Measurements from ENCODE around the gene SHC2. TPM values are rescaled to one million over a fixed set of nuclear protein-coding genes. Genes with fewer than 3 reads are reported as not detected.
"Not testable (repeated sequence)": the region's sequence is repeated elsewhere in the genome, so short reads cannot be mapped to it uniquely, and the experiment has no call there.

Gene SHC2
- total and polyA plus RNA-seq, 7 donors = 2.2 to 9.7 (median 4.5) TPM

GRCh38 chr19:389935-390289 is 70.9 kb downstream of the SHC2 start:
- no peak for TF ChIP-seq CTCF (IDR thresholded peaks at IDR 0.05)
- peaks cover 0 to 17% (median 2%) of the 10 kb centered on the region in 3 donors for H3K27me3 ChIP-seq (ENCODE audit: insufficient read depth in 3 of 3, low read length in 2 of 3)
- H3K36me3 ChIP-seq (ENCODE audit: insufficient read depth in 1 of 2, low read depth in 1 of 2) = no peaks in the 10 kb centered on the region
- H3K9me3 ChIP-seq = no peaks in the 10 kb centered on the region
- ATAC-seq (no peak), DNase-seq (no peak)
- intact Hi-C loops (cut with DNase I) = loop anchor here in 1 of 2 donors (10.0 kb wide), 1 partner anchor 95 kb away; no protein-coding TSS in a partner anchor
- H3K4me1 ChIP-seq = no peaks in the 10 kb centered on the region
- no peak overlapping the region for H3K27ac ChIP-seq
- WGBS, 3 donors = 76 to 87% (median 86%) methylated on average over 10 to 12 of the region's 12 CpGs
- H3K4me3 ChIP-seq = no peak overlapping the region

GRCh38 chr19:389255-389934 is 71.4 kb downstream of the SHC2 start:
- H3K9me3 ChIP-seq = no peaks in the 10 kb centered on the region
- intact Hi-C loops (cut with DNase I) = loop anchor here in 1 of 2 donors (10.0 kb wide), 1 partner anchor 95 kb away; no protein-coding TSS in a partner anchor
- no peak for ATAC-seq

GRCh38 chr19:388691-389090 is 72.1 kb downstream of the SHC2 start:
- Histone ChIP-seq H3K36me3 (ENCODE audit: insufficient read depth in 1 of 2, low read depth in 1 of 2) (no peaks in the 10 kb centered on the region), H3K9me3 (no peaks in the 10 kb centered on the region), H3K4me3 (no peak overlapping the region), H3K27me3 (ENCODE audit: insufficient read depth in 3 of 3, low read length in 2 of 3) (peaks cover 0 to 17% (median 2%) of the 10 kb centered on the region in 3 donors), H3K27ac (no peak overlapping the region), H3K4me1 (no peaks in the 10 kb centered on the region)
- DNase-seq = no peak
- intact Hi-C loops (cut with DNase I) = loop anchor here in 1 of 2 donors (10.0 kb wide), 1 partner anchor 96 kb away; no protein-coding TSS in a partner anchor
- WGBS, 3 donors = 74 to 82% (median 82%) methylated on average over 17 of the region's 17 CpGs
- TF ChIP-seq CTCF (IDR thresholded peaks at IDR 0.05) = no peak
- ATAC-seq = no peak

More at GRCh38 chr19:389255-389934, 71.4 kb downstream of the SHC2 start:
- Histone ChIP-seq H3K4me3 (no peak overlapping the region), H3K27me3 (ENCODE audit: insufficient read depth in 3 of 3, low read length in 2 of 3) (peaks cover 0 to 17% (median 2%) of the 10 kb centered on the region in 3 donors), H3K4me1 (no peaks in the 10 kb centered on the region), H3K27ac (no peak overlapping the region), H3K36me3 (ENCODE audit: insufficient read depth in 1 of 2, low read depth in 1 of 2) (no peaks in the 10 kb centered on the region)
- 54 to 60% (median 55%) methylated on average over 21 of the region's 21 CpGs for WGBS, 3 donors
- peak; percentile 15 for TF ChIP-seq CTCF (IDR thresholded peaks at IDR 0.05)
- no peak for DNase-seq

GRCh38 chr19:387777-388176 is 73.1 kb downstream of the SHC2 start:
- intact Hi-C loops (cut with DNase I) = loop anchor here in 1 of 2 donors (10.0 kb wide), 1 partner anchor 97 kb away; no protein-coding TSS in a partner anchor
- no peak for DNase-seq
- H3K36me3 ChIP-seq (ENCODE audit: insufficient read depth in 1 of 2, low read depth in 1 of 2) = no peaks in the 10 kb centered on the region
- no peak overlapping the region for H3K4me3 ChIP-seq
- no peak for ATAC-seq
- no peaks in the 10 kb centered on the region for H3K9me3 ChIP-seq
- H3K4me1 ChIP-seq = no peaks in the 10 kb centered on the region
- no peak for TF ChIP-seq CTCF (IDR thresholded peaks at IDR 0.05)
- H3K27ac ChIP-seq = no peak overlapping the region
- WGBS, 3 donors = 85 to 91% (median 86%) methylated on average over 18 to 21 of the region's 21 CpGs
- peaks cover 0 to 26% (median 2%) of the 10 kb centered on the region in 3 donors for H3K27me3 ChIP-seq (ENCODE audit: insufficient read depth in 3 of 3, low read length in 2 of 3)

GRCh38 chr19:386632-387301 is 74.1 kb downstream of the SHC2 start:
- not testable (repeated sequence) for H3K36me3 ChIP-seq (ENCODE audit: insufficient read depth in 1 of 2, low read depth in 1 of 2); H3K4me3 ChIP-seq; H3K4me1 ChIP-seq; H3K27ac ChIP-seq; DNase-seq; H3K9me3 ChIP-seq; ATAC-seq
- intact Hi-C loops (cut with DNase I) = loop anchor here in 1 of 2 donors (10.0 kb wide), 1 partner anchor 98 kb away; no protein-coding TSS in a partner anchor
- H3K27me3 ChIP-seq (ENCODE audit: insufficient read depth in 3 of 3, low read length in 2 of 3) = peaks cover 0 to 29% (median 2%) of the 10 kb centered on the region in 3 donors
- WGBS, 3 donors = 27 to 31% (median 30%) methylated on average over 8 to 14 of the region's 22 CpGs

GRCh38 chr19:386189-386588 is 74.6 kb downstream of the SHC2 start:
- intact Hi-C loops (cut with DNase I) = loop anchor here in 1 of 2 donors (10.0 kb wide), 1 partner anchor 99 kb away; no protein-coding TSS in a partner anchor
- H3K4me1 ChIP-seq; H3K27ac ChIP-seq; H3K36me3 ChIP-seq (ENCODE audit: insufficient read depth in 1 of 2, low read depth in 1 of 2); ATAC-seq; H3K9me3 ChIP-seq; DNase-seq; H3K4me3 ChIP-seq: not testable (repeated sequence)
- 48 to 60% (median 55%) methylated on average over 8 of the region's 8 CpGs for WGBS, 3 donors
- peaks cover 0 to 29% (median 2%) of the 10 kb centered on the region in 3 donors for H3K27me3 ChIP-seq (ENCODE audit: insufficient read depth in 3 of 3, low read length in 2 of 3)

Measured in psoas muscle (tissue), 8 donors.